ENCODE results near the gene SIX6.

SIX6 gene

DNA sequence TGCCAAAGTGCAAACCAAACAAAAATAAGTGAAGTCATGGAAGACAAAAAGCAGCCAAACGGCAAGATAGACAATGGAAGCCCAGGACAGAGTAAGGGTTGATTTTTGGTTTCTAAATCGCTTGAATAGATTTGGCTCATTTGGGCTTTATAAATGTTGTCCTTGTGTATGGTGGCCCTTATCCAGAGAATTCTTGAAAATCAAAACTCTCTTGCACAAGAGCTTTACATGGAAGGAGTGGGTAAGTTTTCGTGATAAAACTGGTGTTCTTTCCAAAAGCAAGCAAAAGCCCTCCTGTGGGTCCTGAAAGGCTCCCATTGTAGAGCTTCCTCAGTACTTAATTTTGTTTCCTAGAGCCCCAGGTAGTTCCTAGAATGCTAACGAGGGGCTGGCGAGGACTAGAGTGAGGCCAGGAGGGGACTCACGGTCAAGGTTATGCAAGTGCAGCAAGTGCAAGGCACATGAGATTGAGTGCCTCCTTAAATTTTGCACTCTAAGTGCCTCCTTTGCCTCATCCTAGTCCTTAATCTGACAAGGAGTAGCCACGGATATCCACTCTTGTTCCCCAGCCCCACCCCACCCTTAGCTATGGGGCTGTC lies 4.1 kb downstream of the SIX6 start:
- Histone ChIP-seq H3K27me3 (ENCODE audit: control insufficient read depth, low read length) (no peaks in the 10 kb centered on the region), H3F3A (ENCODE audit: control insufficient read depth, insufficient read depth) (no peaks in the 10 kb centered on the region), H3K4me3 (ENCODE audit: low read length) (no peak overlapping the region), H4K20me1 (ENCODE audit: control insufficient read depth, insufficient read depth, low read depth, low read length) (no peaks in the 10 kb centered on the region), H3K4me1 (ENCODE audit: control insufficient read depth, low read length) (no peaks in the 10 kb centered on the region), H3K79me2 (ENCODE audit: control insufficient read depth, low read length) (no peaks in the 10 kb centered on the region), H3K4me2 (ENCODE audit: low read length) (no peak overlapping the region), H3K9me3 (ENCODE audit: control insufficient read depth, insufficient read depth, low read length) (peaks cover 11% of the 10 kb centered on the region; the same call in 1 of the 2 replicates), H3K36me3 (ENCODE audit: control insufficient read depth, low read length) (no peaks in the 10 kb centered on the region), H3K27ac (ENCODE audit: low read depth, low read length) (no peak overlapping the region), H3K9me2 (replicated peaks; ENCODE audit: control insufficient read depth, low read length) (no peaks in the 10 kb centered on the region)
- TF ChIP-seq, protein P1, sequence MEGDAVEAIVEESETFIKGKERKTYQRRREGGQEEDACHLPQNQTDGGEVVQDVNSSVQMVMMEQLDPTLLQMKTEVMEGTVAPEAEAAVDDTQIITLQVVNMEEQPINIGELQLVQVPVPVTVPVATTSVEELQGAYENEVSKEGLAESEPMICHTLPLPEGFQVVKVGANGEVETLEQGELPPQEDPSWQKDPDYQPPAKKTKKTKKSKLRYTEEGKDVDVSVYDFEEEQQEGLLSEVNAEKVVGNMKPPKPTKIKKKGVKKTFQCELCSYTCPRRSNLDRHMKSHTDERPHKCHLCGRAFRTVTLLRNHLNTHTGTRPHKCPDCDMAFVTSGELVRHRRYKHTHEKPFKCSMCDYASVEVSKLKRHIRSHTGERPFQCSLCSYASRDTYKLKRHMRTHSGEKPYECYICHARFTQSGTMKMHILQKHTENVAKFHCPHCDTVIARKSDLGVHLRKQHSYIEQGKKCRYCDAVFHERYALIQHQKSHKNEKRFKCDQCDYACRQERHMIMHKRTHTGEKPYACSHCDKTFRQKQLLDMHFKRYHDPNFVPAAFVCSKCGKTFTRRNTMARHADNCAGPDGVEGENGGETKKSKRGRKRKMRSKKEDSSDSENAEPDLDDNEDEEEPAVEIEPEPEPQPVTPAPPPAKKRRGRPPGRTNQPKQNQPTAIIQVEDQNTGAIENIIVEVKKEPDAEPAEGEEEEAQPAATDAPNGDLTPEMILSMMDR (IDR thresholded peaks at IDR 0.05; ENCODE audit: low read depth, low read length, poor library complexity, severe bottlenecking): no peak
- no peak for TF ChIP-seq EZH2phosphoT487 (IDR thresholded peaks at IDR 0.05; ENCODE audit: borderline replicate concordance, low read length)

DNA sequence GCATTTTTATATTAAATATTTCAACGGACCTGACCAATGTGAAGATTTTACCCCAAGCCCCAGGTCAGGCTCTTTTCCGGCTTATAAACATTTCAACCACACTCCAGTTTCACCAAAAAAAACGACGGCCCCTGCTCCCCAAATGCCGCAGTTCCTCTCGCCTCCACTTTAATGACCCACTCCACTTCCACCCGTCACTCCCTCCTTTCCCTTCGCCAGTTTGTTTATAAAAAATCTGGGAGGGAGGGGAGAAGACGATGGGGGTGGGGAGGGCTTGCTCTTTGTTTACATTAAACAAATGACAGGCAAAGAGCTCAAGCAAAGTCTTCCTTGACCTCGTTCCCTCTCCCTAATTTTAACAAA lies 5.4 kb downstream of the SIX6 start:
- no peaks in the 10 kb centered on the region for H3K27me3 ChIP-seq (ENCODE audit: control insufficient read depth, low read length)
- TF ChIP-seq EZH2phosphoT487 (IDR thresholded peaks at IDR 0.05; ENCODE audit: borderline replicate concordance, low read length): no peak
- TF ChIP-seq, protein P1 (IDR thresholded peaks at IDR 0.05; ENCODE audit: low read depth, low read length, poor library complexity, severe bottlenecking): no peak
- no peak overlapping the region for H3K4me3 ChIP-seq (ENCODE audit: low read length)
- H3K4me2 ChIP-seq (ENCODE audit: low read length): no peak overlapping the region
- no peaks in the 10 kb centered on the region for H3K9me2 ChIP-seq (replicated peaks; ENCODE audit: control insufficient read depth, low read length)
- H3K9me3 ChIP-seq (ENCODE audit: control insufficient read depth, insufficient read depth, low read length): peaks cover 8% of the 10 kb centered on the region; the same call in 1 of the 2 replicates
- H4K20me1 ChIP-seq (ENCODE audit: control insufficient read depth, insufficient read depth, low read depth, low read length): no peaks in the 10 kb centered on the region
- no peak overlapping the region for H3K27ac ChIP-seq (ENCODE audit: low read depth, low read length)
- no peaks in the 10 kb centered on the region for H3K4me1 ChIP-seq (ENCODE audit: control insufficient read depth, low read length)
- no peaks in the 10 kb centered on the region for H3F3A ChIP-seq (ENCODE audit: control insufficient read depth, insufficient read depth)
- no peaks in the 10 kb centered on the region for H3K79me2 ChIP-seq (ENCODE audit: control insufficient read depth, low read length)
- H3K36me3 ChIP-seq (ENCODE audit: control insufficient read depth, low read length): no peaks in the 10 kb centered on the region

DNA sequence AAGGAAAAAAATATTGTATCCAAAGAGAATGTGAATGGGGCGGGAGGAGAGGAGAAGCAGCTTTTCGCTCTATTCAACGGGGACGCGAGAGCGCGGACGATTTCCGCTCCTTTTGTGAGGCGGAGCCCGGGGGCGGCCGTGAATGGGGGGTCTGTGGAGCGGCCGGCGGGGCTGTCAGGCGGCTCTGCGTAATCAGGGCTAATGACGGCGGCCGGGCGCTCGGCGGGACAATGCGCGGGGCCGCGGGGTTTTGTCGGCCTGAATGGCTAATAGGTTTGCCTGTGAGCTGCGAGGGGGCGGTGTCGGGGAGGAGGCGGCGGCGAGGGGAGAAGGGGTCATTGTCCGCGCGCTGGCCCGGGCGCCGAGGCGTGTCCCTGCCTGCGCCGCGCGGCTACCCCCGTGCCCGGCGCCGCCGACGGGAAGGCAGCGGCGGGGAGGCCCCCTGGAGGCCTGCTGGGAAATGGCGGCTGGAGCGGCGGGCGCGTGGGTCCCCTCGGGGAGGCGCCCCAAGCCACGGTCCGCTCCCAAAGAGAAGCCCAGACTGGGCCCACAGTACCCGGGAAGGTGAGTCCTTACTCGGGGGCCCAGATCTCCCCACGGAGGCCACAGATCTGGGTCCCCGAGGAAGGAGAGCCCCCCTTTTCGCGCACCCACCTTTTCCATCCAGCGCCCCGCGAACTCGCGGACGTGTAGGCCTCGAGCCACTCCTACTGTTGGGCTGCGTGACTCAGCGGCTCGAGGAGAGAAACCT lies 6.0 kb downstream of the SIX6 start:
- Histone ChIP-seq H3K79me2 (ENCODE audit: control insufficient read depth, low read length) (no peaks in the 10 kb centered on the region), H3K9me2 (replicated peaks; ENCODE audit: control insufficient read depth, low read length) (no peaks in the 10 kb centered on the region), H3K27me3 (ENCODE audit: control insufficient read depth, low read length) (no peaks in the 10 kb centered on the region), H4K20me1 (ENCODE audit: control insufficient read depth, insufficient read depth, low read depth, low read length) (no peaks in the 10 kb centered on the region), H3K27ac (ENCODE audit: low read depth, low read length) (no peak overlapping the region), H3K4me3 (ENCODE audit: low read length) (no peak overlapping the region), H3K4me2 (ENCODE audit: low read length) (no peak overlapping the region), H3F3A (ENCODE audit: control insufficient read depth, insufficient read depth) (no peaks in the 10 kb centered on the region), H3K4me1 (ENCODE audit: control insufficient read depth, low read length) (no peaks in the 10 kb centered on the region), H3K9me3 (ENCODE audit: control insufficient read depth, insufficient read depth, low read length) (peaks cover 3% of the 10 kb centered on the region; the same call in 1 of the 2 replicates), H3K36me3 (ENCODE audit: control insufficient read depth, low read length) (no peaks in the 10 kb centered on the region)
- TF ChIP-seq, protein P1 (IDR thresholded peaks at IDR 0.05; ENCODE audit: low read depth, low read length, poor library complexity, severe bottlenecking): no peak
- no peak for TF ChIP-seq EZH2phosphoT487 (IDR thresholded peaks at IDR 0.05; ENCODE audit: borderline replicate concordance, low read length)
